Measurements from ENCODE around the gene MPP1. TPM values are rescaled to one million over a fixed set of nuclear protein-coding genes. Genes with fewer than 3 reads are reported as not detected.

Gene MPP1
- total RNA-seq, 1 donor from 2014 or later: 12.7 TPM

DNA sequence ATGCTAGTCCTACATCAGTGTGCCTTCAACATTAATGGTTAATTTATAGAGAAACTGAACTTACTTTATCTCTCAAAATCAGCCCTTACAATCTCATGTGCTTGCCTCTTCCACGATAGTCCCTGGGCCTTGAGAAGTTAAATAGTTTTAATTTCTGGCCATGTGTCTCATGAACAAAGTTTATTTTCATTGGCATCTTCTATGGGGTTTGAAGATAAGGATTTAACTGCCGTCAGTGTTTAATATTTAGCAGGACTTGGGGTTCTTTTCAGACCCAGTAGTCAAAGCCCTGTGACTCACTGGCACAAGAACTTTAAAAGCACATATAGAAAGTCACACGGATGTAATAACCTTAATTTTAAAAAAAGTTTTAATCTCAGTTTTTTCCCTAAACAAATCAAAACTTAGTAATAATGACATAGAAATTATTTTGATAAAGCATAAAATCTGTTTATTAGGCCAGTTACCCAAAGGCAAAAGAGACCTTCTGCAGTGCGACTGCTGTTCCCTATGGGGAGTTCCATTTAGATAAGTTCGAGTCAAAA, 10.1 kb upstream of the MPP1 start:
- TF ChIP-seq, protein P1, sequence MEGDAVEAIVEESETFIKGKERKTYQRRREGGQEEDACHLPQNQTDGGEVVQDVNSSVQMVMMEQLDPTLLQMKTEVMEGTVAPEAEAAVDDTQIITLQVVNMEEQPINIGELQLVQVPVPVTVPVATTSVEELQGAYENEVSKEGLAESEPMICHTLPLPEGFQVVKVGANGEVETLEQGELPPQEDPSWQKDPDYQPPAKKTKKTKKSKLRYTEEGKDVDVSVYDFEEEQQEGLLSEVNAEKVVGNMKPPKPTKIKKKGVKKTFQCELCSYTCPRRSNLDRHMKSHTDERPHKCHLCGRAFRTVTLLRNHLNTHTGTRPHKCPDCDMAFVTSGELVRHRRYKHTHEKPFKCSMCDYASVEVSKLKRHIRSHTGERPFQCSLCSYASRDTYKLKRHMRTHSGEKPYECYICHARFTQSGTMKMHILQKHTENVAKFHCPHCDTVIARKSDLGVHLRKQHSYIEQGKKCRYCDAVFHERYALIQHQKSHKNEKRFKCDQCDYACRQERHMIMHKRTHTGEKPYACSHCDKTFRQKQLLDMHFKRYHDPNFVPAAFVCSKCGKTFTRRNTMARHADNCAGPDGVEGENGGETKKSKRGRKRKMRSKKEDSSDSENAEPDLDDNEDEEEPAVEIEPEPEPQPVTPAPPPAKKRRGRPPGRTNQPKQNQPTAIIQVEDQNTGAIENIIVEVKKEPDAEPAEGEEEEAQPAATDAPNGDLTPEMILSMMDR (conservative IDR thresholded peaks at IDR 0.05): no peak
- no peak overlapping the region for H3K27ac Mint-ChIP-seq (ENCODE audit: unreplicated experiment)
- no peaks in the 10 kb centered on the region for H3K9me3 Mint-ChIP-seq
- peaks cover 2% of the 10 kb centered on the region for H3K36me3 Mint-ChIP-seq (ENCODE audit: low read depth)
- peaks cover 10% of the 10 kb centered on the region for H3K4me1 Mint-ChIP-seq
- no peak overlapping the region for H3K4me3 Mint-ChIP-seq
- peaks cover 41% of the 10 kb centered on the region for H3K27me3 Mint-ChIP-seq (ENCODE audit: low read depth)
- DNase-seq (ENCODE audit: low read depth, low spot score): no peak

DNA sequence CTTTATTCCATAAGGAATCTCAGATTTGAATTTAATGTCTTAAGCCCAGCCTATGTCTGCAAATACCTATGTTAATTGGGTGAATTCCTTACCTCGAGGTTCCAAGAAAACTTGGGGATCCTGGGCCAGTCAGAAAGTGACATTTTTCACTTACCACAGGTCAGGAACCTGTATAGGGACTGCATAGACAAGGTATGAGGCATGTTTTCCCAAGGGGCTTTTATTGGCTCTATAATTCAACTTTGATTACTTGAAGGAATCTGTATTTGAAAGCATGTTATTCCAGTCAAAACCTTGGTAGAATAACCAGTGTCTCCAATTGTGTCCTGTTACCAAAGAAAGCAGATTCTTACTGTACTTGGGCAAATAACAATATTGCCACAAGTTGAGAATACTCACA, 8.5 kb upstream of the MPP1 start:
- H3K27ac Mint-ChIP-seq (ENCODE audit: unreplicated experiment): no peak overlapping the region
- peaks cover 40% of the 10 kb centered on the region for H3K27me3 Mint-ChIP-seq (ENCODE audit: low read depth)
- H3K9me3 Mint-ChIP-seq: peaks cover under 1% of the 10 kb centered on the region
- no peaks in the 10 kb centered on the region for H3K4me1 Mint-ChIP-seq
- no peak for DNase-seq (ENCODE audit: low read depth, low spot score)
- TF ChIP-seq, protein P1 (conservative IDR thresholded peaks at IDR 0.05): no peak
- peaks cover 2% of the 10 kb centered on the region for H3K36me3 Mint-ChIP-seq (ENCODE audit: low read depth)
- no peak overlapping the region for H3K4me3 Mint-ChIP-seq

DNA sequence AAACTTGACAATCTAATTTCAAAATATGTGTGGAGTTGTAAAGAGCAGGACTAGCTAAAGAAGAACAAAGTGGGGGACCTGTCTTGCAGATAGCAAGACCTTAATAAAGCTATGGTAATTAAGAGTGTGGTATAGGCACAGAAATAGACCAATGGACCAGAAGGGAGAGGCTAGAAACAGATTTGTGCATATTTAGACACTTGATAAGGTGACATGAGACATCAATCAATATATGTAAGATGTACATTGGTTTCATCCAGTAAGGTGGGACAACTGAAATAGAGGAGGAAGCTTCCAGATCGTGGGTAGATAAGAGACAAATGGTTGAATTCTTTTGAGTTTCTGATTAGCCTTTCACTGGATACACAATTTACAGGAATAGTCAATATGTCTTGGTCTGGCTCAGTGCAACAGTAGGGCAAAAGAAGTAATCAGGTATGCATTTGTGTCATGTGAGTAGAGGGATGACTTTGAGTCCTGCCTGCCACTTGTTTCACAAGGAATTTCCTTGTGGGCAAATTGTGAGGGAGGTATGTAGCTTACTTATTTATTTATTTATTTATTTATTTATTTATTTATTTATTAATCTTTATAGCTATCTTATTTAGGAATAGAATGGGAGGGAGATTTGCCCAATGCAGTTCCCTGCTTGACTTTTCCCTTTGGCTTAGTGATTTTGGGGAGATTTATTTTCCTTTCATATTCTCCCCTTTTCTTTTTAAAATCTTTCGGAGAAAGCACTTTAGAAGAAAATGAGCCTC, 7.2 kb upstream of the MPP1 start:
- TF ChIP-seq, protein P1 (conservative IDR thresholded peaks at IDR 0.05): no peak
- H3K27ac Mint-ChIP-seq (ENCODE audit: unreplicated experiment): no peak overlapping the region
- peaks cover 10% of the 10 kb centered on the region for H3K9me3 Mint-ChIP-seq
- no peaks in the 10 kb centered on the region for H3K4me1 Mint-ChIP-seq
- peaks cover 50% of the 10 kb centered on the region for H3K27me3 Mint-ChIP-seq (ENCODE audit: low read depth)
- DNase-seq (ENCODE audit: low read depth, low spot score): no peak
- H3K36me3 Mint-ChIP-seq (ENCODE audit: low read depth): peaks cover 4% of the 10 kb centered on the region
- no peak overlapping the region for H3K4me3 Mint-ChIP-seq

DNA sequence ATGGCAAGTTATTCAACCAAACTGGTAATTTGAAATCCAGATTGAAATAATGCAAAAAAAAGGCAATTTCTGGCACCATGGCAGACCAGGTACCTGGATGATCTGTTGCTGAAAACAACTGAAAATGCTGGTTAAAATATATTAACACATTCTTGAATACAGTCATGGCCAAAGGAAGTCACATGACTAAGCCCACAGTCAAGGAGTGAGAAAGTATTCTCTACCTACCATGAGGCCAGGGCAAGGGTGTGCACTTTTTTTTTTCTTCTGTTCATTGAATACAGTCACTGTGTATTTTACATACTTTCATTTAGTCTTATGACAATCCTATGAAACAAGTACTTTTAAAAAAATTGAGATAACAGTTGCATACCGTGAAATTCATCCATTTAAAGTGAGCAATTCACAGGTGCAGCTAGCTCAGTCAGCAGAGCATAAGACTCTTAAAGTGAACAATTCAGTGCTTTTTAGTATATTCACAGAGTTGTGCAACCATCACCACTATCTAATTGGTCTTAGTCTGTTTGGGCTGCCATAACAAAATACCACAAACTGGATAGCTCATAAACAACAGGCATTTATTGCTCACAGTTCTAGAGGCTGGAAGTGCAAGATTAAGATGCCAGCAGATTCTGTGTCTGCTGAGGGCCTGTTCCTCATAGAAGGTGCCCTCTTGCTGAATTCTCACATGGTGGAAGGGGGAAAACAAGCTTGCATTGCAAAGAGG, 4.8 kb upstream of the MPP1 start:
- no peak overlapping the region for H3K4me3 Mint-ChIP-seq
- H3K27me3 Mint-ChIP-seq (ENCODE audit: low read depth): peaks cover 62% of the 10 kb centered on the region
- H3K4me1 Mint-ChIP-seq: peaks cover 7% of the 10 kb centered on the region
- DNase-seq (ENCODE audit: low read depth, low spot score): no peak
- TF ChIP-seq, protein P1 (conservative IDR thresholded peaks at IDR 0.05): no peak
- no peak overlapping the region for H3K27ac Mint-ChIP-seq (ENCODE audit: unreplicated experiment)
- peaks cover 16% of the 10 kb centered on the region for H3K9me3 Mint-ChIP-seq
- peaks cover 3% of the 10 kb centered on the region for H3K36me3 Mint-ChIP-seq (ENCODE audit: low read depth)

DNA sequence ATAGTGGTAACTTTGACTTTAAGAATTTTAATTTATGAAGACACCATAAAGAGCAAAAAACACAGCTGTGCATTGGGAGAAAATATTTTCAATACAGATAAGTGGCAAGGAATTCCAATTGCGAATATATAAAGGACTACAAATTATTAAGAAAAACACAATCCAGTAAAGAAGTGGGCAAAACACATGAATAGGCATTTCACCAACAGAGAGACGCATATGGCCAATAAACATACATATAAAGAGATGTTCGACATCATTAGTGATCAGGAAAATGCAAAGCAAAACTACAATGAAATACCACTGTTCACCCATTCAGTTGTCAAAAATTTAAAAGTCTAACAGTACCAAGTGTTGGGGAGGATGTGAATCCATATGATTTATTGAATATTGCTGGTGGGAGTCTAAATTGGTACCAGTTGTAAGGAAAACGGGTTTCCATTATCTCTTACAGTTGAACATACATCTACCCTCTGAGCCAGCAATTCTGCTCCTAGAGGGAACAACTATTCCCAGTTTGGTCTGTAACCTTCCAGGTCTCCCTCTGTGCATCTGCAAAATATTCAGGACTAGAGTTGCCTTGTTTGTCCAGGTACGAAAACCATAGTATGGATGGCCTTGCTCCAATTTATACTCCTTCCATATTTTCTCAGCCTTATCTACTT, 1.7 kb upstream of the MPP1 start:
- peaks cover 14% of the 10 kb centered on the region for H3K4me1 Mint-ChIP-seq
- H3K9me3 Mint-ChIP-seq: peaks cover 16% of the 10 kb centered on the region
- H3K27ac Mint-ChIP-seq (ENCODE audit: unreplicated experiment): no peak overlapping the region
- H3K36me3 Mint-ChIP-seq (ENCODE audit: low read depth): peaks cover 3% of the 10 kb centered on the region
- TF ChIP-seq, protein P1 (conservative IDR thresholded peaks at IDR 0.05): no peak
- DNase-seq (ENCODE audit: low read depth, low spot score): no peak
- no peak overlapping the region for H3K4me3 Mint-ChIP-seq
- peaks cover 66% of the 10 kb centered on the region for H3K27me3 Mint-ChIP-seq (ENCODE audit: low read depth)

Measured in neural crest cell (in vitro differentiated cells).